Pulmonary artery endothelial cell (primary cell): ENCODE data around the gene LSR. TPM values are rescaled to one million over a fixed set of nuclear protein-coding genes. Genes with fewer than 3 reads are reported as not detected.
A peak's percentile ranks its signal among the peaks of the same experiment; 100 is the strongest.

ENCODE experiments used
- DNase-seq: peaks from one replicate; pipeline ENCODE4 v3.0.0-alpha.2; 2011; ENCODE audit warnings: low read depth, low spot score
- total RNA-seq: library from RNA; depleted of rRNA; stranded (reverse); fragments of >200 nt; gene quantifications from 2 replicates; pipeline ENCODE4 v1.2.3, GENCODE V29; 2014

Gene LSR
- 0.25 and 0.40 TPM in 2 replicates for total RNA-seq

GRCh38 chr19:35248310-35249145, at the start of gene LSR:
Gene LSR (plus strand): TSS chr19:35249002. CDS start chr19:35249023, 21 bp downstream.
- no peak for DNase-seq

GRCh38 chr19:35199481-35199880, 49.3 kb upstream of the LSR start:
- no peak for DNase-seq

- no peak for DNase-seq
These were observed 45.8 kb upstream of the LSR start for GRCh38 chr19:35202722-35203688.

GRCh38 chr19:35204799-35205732, 43.7 kb upstream of the LSR start:
- no peak for DNase-seq

- DNase-seq, result no peak
These were observed 43.0 kb upstream of the LSR start for GRCh38 chr19:35205733-35206323.

- no peak for DNase-seq
These were observed 42.4 kb upstream of the LSR start for GRCh38 chr19:35206379-35206778.

GRCh38 chr19:35206855-35207254, 41.9 kb upstream of the LSR start:
- DNase-seq, result no peak

- no peak for DNase-seq
These were observed 41.4 kb upstream of the LSR start for GRCh38 chr19:35207391-35207871.

GRCh38 chr19:35208121-35208520, 40.7 kb upstream of the LSR start:
- no peak for DNase-seq

- DNase-seq, result no peak
These were observed 39.2 kb upstream of the LSR start for GRCh38 chr19:35209646-35210045.

GRCh38 chr19:35211545-35212230, 37.1 kb upstream of the LSR start:
- DNase-seq, result no peak

- DNase-seq, result no peak
These were observed 36.6 kb upstream of the LSR start for GRCh38 chr19:35212241-35212640.

- DNase-seq, result peak; percentile 95
These were observed 34.9 kb upstream of the LSR start for GRCh38 chr19:35213663-35214632.

- DNase-seq, result no peak
These were observed 33.9 kb upstream of the LSR start for GRCh38 chr19:35214766-35215422.

- DNase-seq, result no peak
These were observed 32.6 kb upstream of the LSR start for GRCh38 chr19:35216016-35216832.

GRCh38 chr19:35216833-35217648, 31.8 kb upstream of the LSR start:
- no peak for DNase-seq

- DNase-seq, result no peak
These were observed 31.2 kb upstream of the LSR start for GRCh38 chr19:35217649-35217990.
